ENCODE results near the gene ANAPC16.

DNA sequence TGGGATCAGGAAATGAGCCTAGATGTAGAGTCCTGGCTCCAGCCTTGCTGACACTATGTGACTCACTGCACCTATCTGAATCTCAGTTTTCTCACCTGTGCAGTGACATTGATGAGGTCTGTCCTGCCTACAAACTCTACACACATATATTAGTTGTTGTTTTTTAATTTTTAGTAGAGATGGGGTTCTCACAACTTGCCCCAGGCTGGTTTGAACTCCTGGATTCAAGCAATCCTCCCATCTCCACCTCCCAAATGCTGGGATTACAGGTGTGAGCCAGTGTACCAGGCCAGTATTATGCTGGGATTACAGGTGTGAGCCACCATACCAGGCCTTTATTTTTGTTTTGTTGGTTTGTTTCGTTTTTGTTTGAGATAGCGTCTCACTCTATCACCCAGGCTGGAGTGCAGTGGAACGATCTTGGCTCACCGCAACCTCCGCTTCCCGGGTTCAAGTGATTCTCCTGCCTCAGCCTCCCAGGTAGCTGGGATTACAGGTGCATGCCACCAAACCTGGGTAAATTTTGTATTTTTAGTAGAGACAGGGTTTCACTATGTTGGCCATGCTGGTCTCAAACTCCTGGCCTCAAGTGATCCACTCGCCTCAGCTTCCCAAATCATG lies 46.1 kb downstream of the ANAPC16 start:
- no peak for TF ChIP-seq SMC3 (IDR thresholded peaks at IDR 0.05; ENCODE audit: low read depth, low read length)
- no peak for TF ChIP-seq CTCF (conservative IDR thresholded peaks at IDR 0.05; ENCODE audit: low read depth, low read length)
- no peak for TF ChIP-seq RFX5 (IDR thresholded peaks at IDR 0.05; ENCODE audit: low read depth, low read length)
- TF ChIP-seq RAD21 (IDR thresholded peaks at IDR 0.05; ENCODE audit: low read length), result no peak
- TF ChIP-seq USF2 (IDR thresholded peaks at IDR 0.05; ENCODE audit: low read depth, low read length), result no peak
- no peak for TF ChIP-seq POLR2A (IDR thresholded peaks at IDR 0.05; ENCODE audit: low read depth, low read length)
- no peak for TF ChIP-seq RCOR1 (IDR thresholded peaks at IDR 0.05; ENCODE audit: insufficient replicate concordance, low read length)
